HG03280 (cell line): ENCODE results near the gene CACNA1C.

Experiments
- ATAC-seq: cut with Tn5 transposase; IDR thresholded peaks from one replicate; pipeline ENCODE4 v1.9.1; 2021; ENCODE audit warnings: mild to moderate bottlenecking, moderate library complexity; ENCODE audit not compliant: unreplicated experiment

Gene CACNA1C

GRCh38 chr12:2333491-2334195, 280.9 kb downstream of the CACNA1C start:
- no peak for ATAC-seq

- no peak for ATAC-seq
These were observed 281.5 kb downstream of the CACNA1C start for GRCh38 chr12:2334271-2334670.

GRCh38 chr12:2334689-2335088, 281.9 kb downstream of the CACNA1C start:
- no peak for ATAC-seq

- no peak for ATAC-seq
These were observed 282.3 kb downstream of the CACNA1C start for GRCh38 chr12:2335109-2335508.

- no peak for ATAC-seq
These were observed 282.7 kb downstream of the CACNA1C start for GRCh38 chr12:2335513-2335912.

GRCh38 chr12:2335916-2336315, 283.1 kb downstream of the CACNA1C start:
- ATAC-seq, result no peak

DNA sequence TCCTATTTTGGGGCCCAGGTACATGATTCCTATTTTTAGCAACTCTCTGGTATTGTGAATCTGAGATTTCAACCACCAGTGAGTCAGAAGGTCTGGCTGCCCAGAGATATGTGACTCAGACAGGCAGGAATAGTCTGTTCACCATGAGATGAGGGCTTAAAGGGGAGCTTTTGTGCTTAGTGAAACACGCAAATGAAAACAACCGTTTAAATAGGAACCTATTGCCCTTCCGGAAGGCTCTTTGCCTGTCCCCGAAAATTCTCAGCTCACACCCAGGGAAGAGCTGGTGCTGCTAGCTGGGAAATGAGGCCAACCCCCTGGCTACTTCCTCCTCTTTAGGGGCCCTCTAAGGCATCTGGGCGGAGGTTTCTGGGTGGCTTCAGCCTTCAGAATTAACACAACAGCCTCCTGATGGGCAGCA, 283.6 kb downstream of the CACNA1C start:
- peak; percentile 94 for ATAC-seq

- ATAC-seq, result no peak
These were observed 284.5 kb downstream of the CACNA1C start for GRCh38 chr12:2337031-2338010.

DNA sequence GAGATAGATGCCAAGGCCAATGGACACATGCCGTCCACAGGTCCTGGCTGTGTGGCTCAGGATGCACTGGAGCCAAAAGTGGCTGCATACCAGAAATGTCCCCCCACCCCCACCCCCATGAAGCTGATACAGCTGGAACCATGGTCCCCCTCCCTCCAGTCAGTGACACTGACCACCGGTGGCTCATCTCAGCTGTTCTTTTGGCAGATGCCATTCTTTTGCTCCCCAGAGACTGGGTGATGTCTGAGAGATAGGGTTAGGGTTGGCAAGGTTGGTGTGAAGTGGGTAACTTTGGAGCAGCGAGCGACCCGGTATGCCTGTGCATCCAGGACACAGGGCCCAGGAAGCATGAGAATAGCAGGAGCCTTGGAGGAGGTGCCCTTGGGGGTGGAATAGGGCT, 285.6 kb downstream of the CACNA1C start:
- ATAC-seq, result no peak

- ATAC-seq, result no peak
These were observed 286.2 kb downstream of the CACNA1C start for GRCh38 chr12:2338991-2339431.

DNA sequence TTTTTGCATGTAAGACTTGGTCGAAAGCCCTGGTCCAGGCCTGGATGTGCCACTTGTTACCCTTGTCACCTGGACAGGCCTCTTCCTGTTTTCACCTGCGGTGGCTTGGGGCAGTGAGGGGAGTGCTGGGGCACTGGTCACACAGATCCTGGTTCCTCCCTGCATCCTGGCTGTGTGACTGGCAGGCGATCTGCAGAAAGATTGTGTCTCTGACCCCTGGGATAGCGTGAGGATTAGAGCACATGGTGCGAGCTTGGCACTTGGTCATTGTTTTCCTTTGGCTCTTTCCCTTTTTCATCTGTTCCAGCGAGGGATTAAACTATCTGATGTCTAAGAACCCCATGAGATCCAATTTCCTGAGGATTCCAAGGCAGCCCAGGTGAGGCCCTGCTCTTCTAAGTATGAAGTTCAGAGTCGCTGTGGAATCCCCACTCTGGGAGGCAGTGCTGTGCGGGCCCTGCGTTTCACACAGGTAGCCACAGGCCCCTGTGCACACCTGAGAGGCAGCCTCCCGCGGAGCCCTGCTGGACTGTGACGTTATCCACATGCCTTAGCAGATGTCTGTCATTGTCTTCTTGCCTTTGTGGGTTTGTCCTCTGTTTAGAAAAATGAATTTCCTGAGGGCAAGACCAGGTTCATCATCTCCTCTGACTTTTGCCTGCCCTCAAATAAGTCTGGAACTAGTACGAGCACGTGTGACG, 288.4 kb downstream of the CACNA1C start:
- no peak for ATAC-seq

DNA sequence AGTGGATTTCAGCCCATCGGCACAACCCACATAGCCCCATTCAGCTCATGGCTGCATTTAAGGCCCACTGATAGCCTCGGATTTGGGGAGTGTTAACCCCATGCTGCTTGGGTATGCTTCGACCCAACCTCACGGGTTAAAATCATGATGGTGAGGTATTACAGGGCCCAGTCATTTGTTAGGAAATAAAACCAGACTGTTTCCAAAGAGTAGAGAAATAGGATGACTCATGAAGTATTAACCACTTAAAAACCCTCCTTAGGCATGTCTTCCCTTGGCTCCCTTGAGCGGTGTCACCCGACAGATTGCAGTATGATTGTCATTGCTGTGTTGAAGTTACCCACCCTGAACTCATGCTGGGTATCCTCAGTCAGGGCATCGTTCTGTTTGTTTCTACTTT, 289.1 kb downstream of the CACNA1C start:
- no peak for ATAC-seq

DNA sequence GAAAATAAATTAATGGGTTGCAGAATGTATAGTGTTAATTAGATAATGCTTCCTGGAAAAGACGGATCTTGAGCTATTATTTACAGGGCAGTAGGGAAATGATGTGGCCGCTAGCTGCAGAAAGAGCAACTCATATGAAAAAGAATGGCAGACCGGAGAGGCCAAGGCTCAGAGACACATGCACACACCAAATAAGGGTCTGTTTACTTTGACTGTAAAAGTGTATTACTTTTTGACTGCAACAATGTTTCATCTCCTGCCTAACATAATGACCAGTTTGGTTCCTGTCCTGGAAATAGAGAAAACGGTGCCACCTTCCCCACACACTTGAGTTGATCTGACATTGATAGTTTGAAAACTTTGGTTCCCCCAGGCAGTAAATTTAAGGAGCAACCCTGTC, 290.9 kb downstream of the CACNA1C start:
- no peak for ATAC-seq

- ATAC-seq, result no peak
These were observed 291.7 kb downstream of the CACNA1C start for GRCh38 chr12:2344476-2344875.

DNA sequence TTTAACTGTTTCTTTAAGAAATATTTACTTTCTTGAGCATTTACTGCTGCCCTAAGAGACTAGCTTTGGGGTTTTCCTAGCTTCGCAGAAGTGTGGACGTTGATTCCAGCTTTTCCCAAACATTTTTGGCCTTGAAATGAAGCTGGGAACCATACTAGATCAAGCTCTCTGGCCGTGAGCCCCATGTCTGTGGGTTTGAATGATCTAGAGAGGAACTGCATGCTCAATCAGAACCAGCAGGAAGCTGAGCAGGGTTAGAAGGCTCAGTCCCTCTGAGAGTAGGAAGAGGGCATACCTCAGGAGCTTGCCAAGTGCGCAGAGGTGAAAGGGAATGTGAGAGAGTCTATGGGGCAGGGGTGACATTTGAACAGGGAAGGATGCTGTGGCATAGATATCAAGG, 292.1 kb downstream of the CACNA1C start:
- no peak for ATAC-seq

DNA sequence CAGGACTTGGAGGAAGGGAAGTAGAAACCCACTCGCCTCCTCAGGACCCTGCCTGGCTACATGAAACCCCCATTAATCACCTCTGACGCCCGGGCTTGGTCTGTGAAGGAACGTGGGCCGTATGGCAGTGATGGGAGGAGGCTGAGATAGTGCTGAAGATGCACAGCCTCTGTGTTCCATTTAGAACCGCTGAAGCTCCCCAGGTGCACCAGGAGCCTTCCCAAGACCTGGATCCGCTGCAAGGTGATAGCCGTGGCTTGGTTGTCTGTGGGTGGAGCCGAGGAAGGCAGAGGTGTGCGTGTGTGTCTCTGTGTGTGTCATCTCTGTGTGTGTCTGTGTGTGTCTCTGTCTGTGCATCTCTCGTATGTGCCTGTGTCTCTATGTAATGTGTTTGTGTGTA, 293.1 kb downstream of the CACNA1C start:
- no peak for ATAC-seq

GRCh38 chr12:2346416-2346815, 293.6 kb downstream of the CACNA1C start:
- no peak for ATAC-seq

DNA sequence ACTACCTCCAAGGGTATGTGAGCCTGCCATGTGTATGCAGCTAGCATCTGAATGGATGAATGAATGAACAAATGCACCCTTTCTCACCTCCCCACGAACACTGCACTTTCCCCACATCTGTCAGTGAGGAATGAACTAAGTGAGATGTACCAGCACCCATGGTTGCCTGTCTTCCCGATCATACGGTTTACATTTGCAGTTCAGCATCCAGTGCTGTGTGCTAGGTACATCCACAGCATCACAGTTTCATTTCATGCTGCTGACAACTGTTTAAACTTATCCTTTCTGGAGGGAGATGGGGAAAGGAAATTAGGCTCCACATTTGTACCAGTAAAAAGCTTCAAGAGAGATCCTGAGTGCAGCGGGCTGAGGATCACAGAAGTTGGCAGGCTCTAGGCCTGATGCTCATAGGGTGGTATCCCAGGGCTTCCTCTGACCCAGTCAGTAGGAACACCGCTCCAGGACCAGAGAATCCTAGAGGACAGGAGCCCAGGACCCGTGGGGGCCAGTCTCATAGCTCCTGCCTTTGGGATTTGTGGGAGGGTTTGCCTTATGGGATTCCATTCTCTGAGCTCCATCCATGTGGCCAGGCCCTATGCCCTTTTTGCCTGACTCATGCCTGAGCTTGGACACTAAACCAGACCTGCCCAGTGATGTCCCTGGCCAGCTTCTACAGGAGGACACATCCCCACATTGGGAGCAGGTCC, 294.5 kb downstream of the CACNA1C start:
- no peak for ATAC-seq

DNA sequence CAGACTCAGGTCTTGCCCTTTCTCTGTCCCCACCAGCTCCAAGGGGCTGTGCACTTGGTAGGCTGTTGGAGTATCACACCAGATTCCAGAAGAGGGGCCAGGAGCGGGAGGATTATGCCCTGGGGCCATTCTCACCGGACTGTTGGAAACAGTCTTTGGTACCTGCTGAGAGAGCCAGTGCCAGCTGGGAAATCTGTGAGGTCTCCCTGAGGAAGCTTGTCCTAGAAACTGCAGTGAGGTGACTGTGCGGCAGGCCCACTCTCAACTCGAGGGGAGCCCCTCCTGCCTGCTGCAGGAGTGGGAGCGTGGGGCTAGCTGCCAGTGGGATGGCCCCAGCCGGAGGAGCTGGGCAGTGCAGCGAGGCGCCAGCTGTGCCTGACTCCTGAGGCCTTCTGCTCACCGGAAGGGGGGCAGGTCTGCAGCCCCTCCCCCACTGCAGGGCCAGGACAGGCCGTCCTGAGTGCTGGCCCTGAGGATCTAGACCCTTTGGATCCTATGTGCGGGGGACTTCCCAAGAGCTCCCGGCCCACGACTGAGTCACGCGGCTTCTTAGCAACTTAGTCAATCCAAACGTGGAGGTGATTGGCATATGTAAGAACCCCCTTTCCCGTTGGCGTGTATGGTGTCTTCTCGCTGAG, 295.2 kb downstream of the CACNA1C start:
- ATAC-seq, result no peak

- no peak for ATAC-seq
These were observed 295.7 kb downstream of the CACNA1C start for GRCh38 chr12:2348482-2348852.
